IMR-90 (cell line): ENCODE results near the gene C1orf105. TPM values are rescaled to one million over a fixed set of nuclear protein-coding genes. Genes with fewer than 3 reads are reported as not detected.
A peak's percentile ranks its signal among the peaks of the same experiment; 100 is the strongest.

ENCODE experiments used
- ATAC-seq: fragments of 200-7000 bp; cut with Tn5 transposase; 2 replicates; pipeline ENCODE4 v1.9.1; 2020; ENCODE audit warnings: low read depth, mild to moderate bottlenecking, moderate library complexity
- BruUV-seq: library from RNA; stranded (reverse); fragments of 400-500 nt; replicated peaks from 2 replicates; lab custom pipeline; 2021; lab: Mats Ljungman, UMichigan
- CTCF ChIA-PET: fragments of 300-600 bp; formaldehyde crosslinking; extraction: SDS; loops from one replicate; lab custom pipeline; 2021; ENCODE audit warnings: antibody characterized with exemption; lab: Yijun Ruan, JAX
- POLR2A ChIA-PET: fragments of 300-600 bp; sonication (Branson Sonifier 250); formaldehyde crosslinking; loops from one replicate; lab custom pipeline; 2022; ENCODE audit warnings: antibody characterized with exemption; ENCODE audit not compliant: unreplicated experiment; lab: Charles Lee
- DNase-seq: peaks from one replicate; pipeline ENCODE4 v3.0.0; 2013
- H2AFZ ChIP-seq: replicated peaks from 2 replicates; pipeline ENCODE3; 2013; ENCODE audit warnings: low read length, mild to moderate bottlenecking; ENCODE audit not compliant: poor library complexity
- H2AK5ac ChIP-seq: 2 replicates; pipeline ENCODE4 v1.6.1; 2013; ENCODE audit warnings: low read depth, low read length, inconsistent platforms
- H2AK9ac ChIP-seq: replicated peaks from 2 replicates; pipeline ENCODE3; 2013; ENCODE audit warnings: mild to moderate bottlenecking, low read depth, low read length, moderate library complexity; ENCODE audit not compliant: poor library complexity
- H2BK120ac ChIP-seq: 2 replicates; pipeline ENCODE4 v1.6.1; 2013; ENCODE audit warnings: low read depth, low read length, inconsistent platforms
- H2BK15ac ChIP-seq: 3 replicates; pipeline ENCODE4 v1.6.1; 2013; ENCODE audit warnings: low read depth, low read length, inconsistent platforms
- H2BK20ac ChIP-seq: 2 replicates; pipeline ENCODE4 v1.6.1; 2013; ENCODE audit warnings: low read depth, mild to moderate bottlenecking, inconsistent platforms, low read length, moderate library complexity
- H2BK5ac ChIP-seq: 2 replicates; pipeline ENCODE4 v1.6.1; 2013; ENCODE audit warnings: mild to moderate bottlenecking, low read depth, low read length, inconsistent platforms; ENCODE audit not compliant: poor library complexity, severe bottlenecking
- H3K14ac ChIP-seq: replicated peaks from 2 replicates; pipeline ENCODE4 v1.6.1; 2013; ENCODE audit warnings: low read depth, low read length, inconsistent platforms
- H3K18ac ChIP-seq: 2 replicates; pipeline ENCODE4 v1.6.1; 2013; ENCODE audit warnings: low read depth, low read length, control low read depth
- H3K23ac ChIP-seq: 2 replicates; pipeline ENCODE4 v1.6.1; 2013; ENCODE audit warnings: low read depth, low read length, inconsistent platforms
- H3K27ac ChIP-seq: 2 replicates; pipeline ENCODE4 v1.5.1; 2013; ENCODE audit warnings: mild to moderate bottlenecking, control low read depth, low read length; ENCODE audit not compliant: insufficient read depth
- H3K27me3 ChIP-seq: 2 replicates; pipeline ENCODE4 v1.6.1; 2013; ENCODE audit warnings: low read length; ENCODE audit not compliant: control insufficient read depth, insufficient read depth
- H3K36me3 ChIP-seq: 2 replicates; pipeline ENCODE4 v1.6.1; 2013; ENCODE audit warnings: low read length, mixed read lengths; ENCODE audit not compliant: control insufficient read depth, insufficient read depth
- H3K4ac ChIP-seq: 2 replicates; pipeline ENCODE4 v1.6.1; 2013; ENCODE audit warnings: low read depth, low read length, inconsistent platforms
- H3K4me1 ChIP-seq: 2 replicates; pipeline ENCODE4 v1.6.1; 2013; ENCODE audit warnings: low read length, mixed read lengths; ENCODE audit not compliant: control insufficient read depth, insufficient read depth
- H3K4me2 ChIP-seq: 2 replicates; pipeline ENCODE4 v1.6.1; 2013; ENCODE audit warnings: low read depth, mild to moderate bottlenecking, control low read depth, low read length, moderate library complexity
- H3K4me3 ChIP-seq: 2 replicates; pipeline ENCODE4 v1.5.1; 2013; ENCODE audit warnings: low read depth, mild to moderate bottlenecking, control low read depth, low read length, moderate library complexity; ENCODE audit not compliant: insufficient read depth
- H3K56ac ChIP-seq: 2 replicates; pipeline ENCODE4 v1.6.1; 2013; ENCODE audit warnings: low read length, inconsistent platforms; ENCODE audit not compliant: insufficient read depth; ENCODE audit errors: extremely low read depth
- H3K79me1 ChIP-seq, 2 experiments: 2 replicates each; pipeline ENCODE4 v1.6.1; 2013; ENCODE audit warnings: low read length in 2 of 2, inconsistent platforms in 1 of 2, low read depth in 1 of 2
- H3K9ac ChIP-seq: 2 replicates; pipeline ENCODE4 v1.6.1; 2013; ENCODE audit warnings: low read depth, low read length, control low read depth
- H3K9me1 ChIP-seq: 2 replicates; pipeline ENCODE4 v1.6.1; 2013; ENCODE audit warnings: low read length, inconsistent platforms; ENCODE audit not compliant: insufficient read depth
- H3K9me3 ChIP-seq: 2 replicates; pipeline ENCODE4 v1.6.1; 2013; ENCODE audit warnings: low read length; ENCODE audit not compliant: control insufficient read depth, insufficient read depth
- H4K20me1 ChIP-seq: 2 replicates; pipeline ENCODE4 v1.6.1; 2013; ENCODE audit warnings: low read length, inconsistent platforms; ENCODE audit not compliant: insufficient read depth
- H4K5ac ChIP-seq: 2 replicates; pipeline ENCODE4 v1.6.1; 2013; ENCODE audit warnings: mild to moderate bottlenecking, low read depth, low read length, control low read depth
- H4K8ac ChIP-seq, 2 experiments: 2 replicates each; pipeline ENCODE4 v1.6.1; 2013; ENCODE audit warnings: low read depth in 2 of 2, low read length in 2 of 2, control low read depth in 1 of 2, inconsistent platforms in 1 of 2
- H4K91ac ChIP-seq: 2 replicates; pipeline ENCODE4 v1.6.1; 2013; ENCODE audit warnings: low read depth, low read length, inconsistent platforms; ENCODE audit not compliant: insufficient read depth
- BHLHE40 ChIP-seq: fragments of 150-350 bp; IDR thresholded peaks from 2 replicates; pipeline ENCODE4 v1.6.1; 2016; ENCODE audit warnings: mild to moderate bottlenecking, low read depth, low read length
- CEBPB ChIP-seq: IDR thresholded peaks from 2 replicates; pipeline ENCODE4 v1.6.1; 2012; ENCODE audit warnings: low read depth, low read length, improper control_type of control experiment
- CHD1 ChIP-seq: IDR thresholded peaks from 2 replicates; pipeline ENCODE4 v1.6.1; 2012; ENCODE audit warnings: low read depth, low read length, improper control_type of control experiment
- CTCF ChIP-seq: conservative IDR thresholded peaks from 2 replicates; pipeline ENCODE4 v1.5.1; 2012; ENCODE audit warnings: mild to moderate bottlenecking, low read depth, low read length, improper control_type of control experiment
- FOS ChIP-seq: fragments of 150-350 bp; IDR thresholded peaks from 2 replicates; pipeline ENCODE4 v1.6.1; 2016; ENCODE audit warnings: low read depth, low read length
- MAFK ChIP-seq: IDR thresholded peaks from 2 replicates; pipeline ENCODE4 v1.6.1; 2012; ENCODE audit warnings: low read depth, low read length, improper control_type of control experiment
- MAZ ChIP-seq: IDR thresholded peaks from 2 replicates; pipeline ENCODE4 v1.6.1; 2012; ENCODE audit warnings: low read depth, mild to moderate bottlenecking, low read length, improper control_type of control experiment, moderate library complexity, borderline replicate concordance
- MXI1 ChIP-seq: IDR thresholded peaks from 2 replicates; pipeline ENCODE4 v1.6.1; 2012; ENCODE audit warnings: low read depth, mild to moderate bottlenecking, low read length, moderate library complexity, borderline replicate concordance
- NFE2L2 ChIP-seq: fragments of 150-350 bp; IDR thresholded peaks from 2 replicates; pipeline ENCODE4 v1.6.1; 2016; ENCODE audit warnings: low read depth, mild to moderate bottlenecking, low read length
- POLR2A ChIP-seq: IDR thresholded peaks from 2 replicates; pipeline ENCODE4 v1.6.1; 2012; ENCODE audit warnings: mild to moderate bottlenecking, low read depth, low read length
- RAD21 ChIP-seq: IDR thresholded peaks from 2 replicates; pipeline ENCODE4 v1.6.1; 2012; ENCODE audit warnings: low read length, improper control_type of control experiment
- RCOR1 ChIP-seq: IDR thresholded peaks from 2 replicates; pipeline ENCODE4 v1.6.1; 2012; ENCODE audit warnings: mild to moderate bottlenecking, low read length, improper control_type of control experiment; ENCODE audit not compliant: insufficient replicate concordance
- RFX5 ChIP-seq: IDR thresholded peaks from 2 replicates; pipeline ENCODE4 v1.8.0; 2012; ENCODE audit warnings: low read depth, mild to moderate bottlenecking, low read length, moderate library complexity
- SMC3 ChIP-seq: fragments of 150-350 bp; IDR thresholded peaks from 2 replicates; pipeline ENCODE4 v1.6.1; 2016; ENCODE audit warnings: low read depth, mild to moderate bottlenecking, antibody characterized with exemption, low read length, moderate library complexity
- USF2 ChIP-seq: fragments of 150-350 bp; IDR thresholded peaks from 2 replicates; pipeline ENCODE4 v1.6.1; 2017; ENCODE audit warnings: mild to moderate bottlenecking, antibody characterized with exemption, low read length, low read depth
- WGBS, 2 experiments: methylation state at CpG; one replicate each; pipeline versions ENCODE4 v1.1.5 to v1.1.7; 2013; ENCODE audit warnings: missing lambda C conversion rate in 2 of 2; ENCODE audit not compliant: insufficient read length in 1 of 2; ENCODE audit errors: extremely low coverage in 2 of 2; 5-methylcytosine and 5-hydroxymethylcytosine counted together
- dilution Hi-C: fragments of 300-500 bp; cut with HindIII; formaldehyde crosslinking; loops from one replicate; pipeline ENCODE4 v1.14.3; 2018; ENCODE audit warnings: low sequenced_read_pairs; ENCODE audit not compliant: unreplicated experiment
- in situ Hi-C: fragments of 300-500 bp; cut with MboI; formaldehyde crosslinking; loops from 3 replicates; pipeline ENCODE4 v1.14.3; 2019; ENCODE audit warnings: low sequenced_read_pairs, inconsistent platforms, mixed read lengths
- intact Hi-C: fragments of 100-400 bp; cut with micrococcal nuclease; formaldehyde crosslinking; loops from 2 replicates; pipeline ENCODE4 v1.10.0; 2022
- polyA plus RNA-seq, 3 experiments: library from polyadenylated mRNA; depleted of rRNA; stranded (reverse); fragments of >200 nt; gene quantifications; 2 replicates each; pipeline ENCODE4 v1.2.3, GENCODE V29; 2012; ENCODE audit warnings: low replicate concordance in 1 of 3
- total RNA-seq: library from RNA; depleted of rRNA; stranded (reverse); fragments of >200 nt; gene quantifications from 2 replicates; pipeline ENCODE4 v1.2.3, GENCODE V29; 2012
- TF ChIP-seq, protein P1 (sequence below): fragments of 150-350 bp; IDR thresholded peaks from 2 replicates; pipeline ENCODE4 v1.6.1; 2016; ENCODE audit warnings: low read depth, mild to moderate bottlenecking, low read length, moderate library complexity, borderline replicate concordance

The C1orf105 gene
- total and polyA plus RNA-seq, 2 of the 4 experiments (the other 2 are of a cell fraction): not detected

GRCh38 chr1:172382406-172382805 is 38.1 kb upstream of the C1orf105 start:
- POLR2A ChIA-PET: no interaction called here
- BruUV-seq: no TSS peak
- Histone ChIP-seq H3K56ac (no peak overlapping the region), H3K4me2 (peak overlapping the region; percentile 59; the same call in 1 of the 2 replicates), H3K4ac (peak overlapping the region; percentile 76), H3K18ac (peak overlapping the region; percentile 37), H2AK5ac (peak overlapping the region; percentile 10), H4K91ac (peak overlapping the region; percentile 66; the same call in 1 of the 2 replicates), H4K8ac (peak overlapping the region in 1 of 2 experiments; percentile 66; a peak in 1 of 4 replicates), H3K9me3 (no peaks in the 10 kb centered on the region), H3K23ac (peak overlapping the region; percentile 83), H3K4me3 (no peak overlapping the region), H3K9ac (no peak overlapping the region), H3K27me3 (no peaks in the 10 kb centered on the region), H2BK15ac (peak overlapping the region; percentile 79; the same call in 2 of the 3 replicates), H4K20me1 (no peaks in the 10 kb centered on the region), H4K5ac (peak overlapping the region; percentile 39; the same call in 1 of the 2 replicates), H3K14ac (peak overlapping the region; percentile 86), H2BK120ac (peak overlapping the region; percentile 70), H3K27ac (peak overlapping the region; percentile 46; the same call in 1 of the 2 replicates), H2AK9ac (no peak overlapping the region), H2AFZ (peak overlapping the region; percentile 54), H3K79me1 (no peaks in the 10 kb centered on the region), H3K36me3 (no peaks in the 10 kb centered on the region), H3K9me1 (peaks cover 4% of the 10 kb centered on the region; the same call in 1 of the 2 replicates), H3K4me1 (peaks cover 12% of the 10 kb centered on the region), H2BK20ac (peak overlapping the region; percentile 88), H2BK5ac (peak overlapping the region; percentile 17)
- no CpG with 5 or more reads among the region's 1 CpG for whole genome bisulfite sequencing, 2 experiments
- TF ChIP-seq, protein P1, sequence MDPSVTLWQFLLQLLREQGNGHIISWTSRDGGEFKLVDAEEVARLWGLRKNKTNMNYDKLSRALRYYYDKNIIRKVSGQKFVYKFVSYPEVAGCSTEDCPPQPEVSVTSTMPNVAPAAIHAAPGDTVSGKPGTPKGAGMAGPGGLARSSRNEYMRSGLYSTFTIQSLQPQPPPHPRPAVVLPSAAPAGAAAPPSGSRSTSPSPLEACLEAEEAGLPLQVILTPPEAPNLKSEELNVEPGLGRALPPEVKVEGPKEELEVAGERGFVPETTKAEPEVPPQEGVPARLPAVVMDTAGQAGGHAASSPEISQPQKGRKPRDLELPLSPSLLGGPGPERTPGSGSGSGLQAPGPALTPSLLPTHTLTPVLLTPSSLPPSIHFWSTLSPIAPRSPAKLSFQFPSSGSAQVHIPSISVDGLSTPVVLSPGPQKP: no peak
- TF ChIP-seq RAD21 (no peak), POLR2A (no peak), USF2 (no peak), NFE2L2 (no peak), RCOR1 (no peak), CTCF (no peak), BHLHE40 (no peak), MAFK (no peak), MAZ (no peak), RFX5 (no peak), CHD1 (no peak), MXI1 (no peak), FOS (no peak), CEBPB (no peak), SMC3 (no peak)
- ATAC-seq (no peak), DNase-seq (no peak)
- CTCF ChIA-PET: interaction anchor here (0.6 to 1.5 kb wide), 2 partner anchors 8 to 176 kb away, joined by 3 to 5 read pairs; no protein-coding TSS in a partner anchor
- dilution Hi-C loops (no loop called here), intact Hi-C loops (no loop called here), in situ Hi-C loops (no loop called here)
